SK-N-SH (cell line): Measurements from ENCODE around the gene STX1A. TPM values are rescaled to one million over a fixed set of nuclear protein-coding genes. Genes with fewer than 3 reads are reported as not detected.

Experiments
- CTCF ChIA-PET: fragments of 300-600, 350-600 bp; formaldehyde crosslinking; extraction: SDS; loops from one replicate; lab custom pipeline; 2021; lab: Yijun Ruan, JAX
- POLR2A ChIA-PET: fragments of 350-600 bp; sonication (Branson Sonifier 250); formaldehyde crosslinking; extraction: SDS; loops from one replicate; lab custom pipeline; 2020; ENCODE audit warnings: antibody characterized with exemption, inconsistent platforms; lab: Yijun Ruan, JAX
- DNase-seq: peaks from one replicate; pipeline ENCODE4 v3.0.0; 2012
- H2AFZ ChIP-seq: fragments of 200-600 bp; sonication (generic); 2 replicates; pipeline ENCODE4 v1.8.1; 2016; ENCODE audit warnings: antibody characterized with exemption, mild to moderate bottlenecking, low read depth
- H3F3A ChIP-seq: fragments of 200-600 bp; sonication (generic); replicated peaks from 2 replicates; pipeline ENCODE3; 2016; ENCODE audit warnings: antibody characterized with exemption, mild to moderate bottlenecking; ENCODE audit not compliant: insufficient read depth
- H3K27ac ChIP-seq, 2 experiments: fragments of 200-500 bp in 1 of 2; fragments of 200-600 bp in 1 of 2; sonication (Bioruptor generic) in 1 of 2; sonication (generic), shearing (Covaris generic) in 1 of 2; 2 replicates each; pipeline versions ENCODE4 v1.5.1 to v1.6.1; 2014 to 2016; ENCODE audit warnings: low read depth in 2 of 2, inconsistent platforms in 1 of 2, low read length in 1 of 2, mild to moderate bottlenecking in 1 of 2, mixed read lengths in 1 of 2
- H3K27me3 ChIP-seq: fragments of 200-600 bp; sonication (generic), shearing (Covaris generic); 2 replicates; pipeline ENCODE4 v1.6.1; 2016; ENCODE audit warnings: mixed run types; ENCODE audit not compliant: insufficient read depth
- H3K36me3 ChIP-seq, 2 experiments: fragments of 200-500 bp in 1 of 2; fragments of 200-600 bp in 1 of 2; sonication (Bioruptor generic) in 1 of 2; sonication (generic) in 1 of 2; replicated peaks in 1 of 2; 2 replicates each; pipeline versions ENCODE3 to v1.5.1; 2014 to 2016; ENCODE audit warnings: low read length in 1 of 2, mild to moderate bottlenecking in 1 of 2; ENCODE audit not compliant: insufficient read depth in 2 of 2, control insufficient read depth in 1 of 2
- H3K4me1 ChIP-seq, 2 experiments: fragments of 200-500 bp in 1 of 2; fragments of 200-600 bp in 1 of 2; sonication (Bioruptor generic) in 1 of 2; sonication (generic), shearing (Covaris generic) in 1 of 2; 2 replicates each; pipeline versions ENCODE4 v1.5.1 to v1.6.1; 2014 to 2016; ENCODE audit warnings: low read depth in 1 of 2, low read length in 1 of 2, mixed run types in 1 of 2; ENCODE audit not compliant: insufficient read depth in 2 of 2, control insufficient read depth in 1 of 2
- H3K4me2 ChIP-seq: fragments of 200-600 bp; sonication (generic), shearing (Covaris generic); 2 replicates; pipeline ENCODE4 v1.6.1; 2017; ENCODE audit warnings: mixed run types
- H3K4me3 ChIP-seq, 2 experiments: fragments of 200-500 bp in 1 of 2; fragments of 200-600 bp in 1 of 2; sonication (Bioruptor generic) in 1 of 2; sonication (generic), shearing (Covaris generic) in 1 of 2; 2 replicates each; pipeline versions ENCODE4 v1.5.1 to v1.8.1; 2014 to 2016; ENCODE audit warnings: low read depth in 2 of 2, inconsistent platforms in 1 of 2, low read length in 1 of 2, mild to moderate bottlenecking in 1 of 2, mixed read lengths in 1 of 2, moderate library complexity in 1 of 2
- H3K79me2 ChIP-seq: fragments of 200-600 bp; sonication (generic); 2 replicates; pipeline ENCODE4 v1.8.1; 2017; ENCODE audit warnings: mild to moderate bottlenecking; ENCODE audit not compliant: insufficient read depth
- H3K9ac ChIP-seq: fragments of 200-600 bp; sonication (generic); 2 replicates; pipeline ENCODE4 v1.6.1; 2017; ENCODE audit warnings: mixed run types
- H3K9me2 ChIP-seq: fragments of 200-600 bp; sonication (generic); 2 replicates; pipeline ENCODE4 v1.6.1; 2017; ENCODE audit warnings: mixed run types
- H3K9me3 ChIP-seq: fragments of 200-600 bp; sonication (generic); 2 replicates; pipeline ENCODE4 v1.6.1; 2017; ENCODE audit warnings: mixed run types, mild to moderate bottlenecking, moderate library complexity
- H4K20me1 ChIP-seq: fragments of 200-600 bp; sonication (generic); 2 replicates; pipeline ENCODE4 v1.6.1; 2017; ENCODE audit warnings: mild to moderate bottlenecking, mixed run types; ENCODE audit not compliant: insufficient read depth
- CHD2 ChIP-seq: fragments of 150-350 bp; IDR thresholded peaks from 2 replicates; pipeline ENCODE4 v1.6.1; 2018; ENCODE audit warnings: low read length; ENCODE audit not compliant: partially characterized antibody
- ELF1 ChIP-seq: IDR thresholded peaks from 2 replicates; pipeline ENCODE4 v1.4.0; 2012
- EZH2phosphoT487 ChIP-seq: fragments of 200-600 bp; sonication (generic); IDR thresholded peaks from 2 replicates; pipeline ENCODE4 v1.6.1; 2017; ENCODE audit warnings: low read depth, mixed run types, mild to moderate bottlenecking, antibody characterized with exemption, moderate library complexity, borderline replicate concordance
- FOSL2 ChIP-seq: IDR thresholded peaks from 2 replicates; pipeline ENCODE4 v1.4.0; 2012; ENCODE audit warnings: low read depth, mild to moderate bottlenecking, moderate library complexity, borderline replicate concordance
- FOXJ3 ChIP-seq: sonication (generic); formaldehyde crosslinking; IDR thresholded peaks from 2 replicates; pipeline ENCODE4 v1.5.1; 2020; ENCODE audit warnings: mild to moderate bottlenecking, missing genetic modification reagents
- FOXM1 ChIP-seq: IDR thresholded peaks from 2 replicates; pipeline ENCODE4 v1.4.0; 2012; ENCODE audit warnings: low read depth, mild to moderate bottlenecking
- GABPA ChIP-seq: IDR thresholded peaks from 2 replicates; pipeline ENCODE4 v1.4.0; 2012; ENCODE audit warnings: low read depth, mild to moderate bottlenecking
- MEF2A ChIP-seq: IDR thresholded peaks from 2 replicates; pipeline ENCODE4 v1.4.0; 2012; ENCODE audit warnings: low read depth, borderline replicate concordance
- MXI1 ChIP-seq: IDR thresholded peaks from 2 replicates; pipeline ENCODE4 v1.6.1; 2012; ENCODE audit warnings: mild to moderate bottlenecking, low read depth, low read length, improper control_type of control experiment
- NRF1 ChIP-seq: IDR thresholded peaks from 2 replicates; pipeline ENCODE4 v1.6.1; 2012; ENCODE audit warnings: low read depth, mild to moderate bottlenecking, low read length
- POLR2AphosphoS5 ChIP-seq: IDR thresholded peaks from 2 replicates; pipeline ENCODE4 v1.6.1; 2012; ENCODE audit warnings: low read depth, low read length
- RCOR1 ChIP-seq: fragments of 150-350 bp; IDR thresholded peaks from 2 replicates; pipeline ENCODE4 v1.6.1; 2017; ENCODE audit warnings: antibody characterized with exemption, low read length
- RXRA ChIP-seq: IDR thresholded peaks from 2 replicates; pipeline ENCODE4 v1.4.0; 2012; ENCODE audit warnings: low read depth, mild to moderate bottlenecking, borderline replicate concordance
- SIN3A ChIP-seq: IDR thresholded peaks from 2 replicates; pipeline ENCODE4 v1.6.1; 2012; ENCODE audit warnings: low read depth, mild to moderate bottlenecking, low read length, moderate library complexity, borderline replicate concordance
- TAF1 ChIP-seq: IDR thresholded peaks from 2 replicates; pipeline ENCODE4 v1.6.1; 2012; ENCODE audit warnings: low read depth, mild to moderate bottlenecking, low read length, moderate library complexity, borderline replicate concordance
- TEAD4 ChIP-seq: IDR thresholded peaks from 2 replicates; pipeline ENCODE4 v1.4.0; 2012; ENCODE audit warnings: mild to moderate bottlenecking, borderline replicate concordance; ENCODE audit not compliant: insufficient read depth
- WGBS: methylation state at CpG from one replicate; pipeline ENCODE4 v1.1.6; 2017; ENCODE audit warnings: low lambda C conversion rate; 5-methylcytosine and 5-hydroxymethylcytosine counted together
- polyA plus RNA-seq, 3 experiments: library from polyadenylated mRNA; depleted of rRNA; stranded (reverse); fragments of >200 nt; gene quantifications; 2 replicates each; pipeline ENCODE4 v1.2.3, GENCODE V29; 2012
- TF ChIP-seq, protein P1 (sequence below): fragments of 150-350 bp; IDR thresholded peaks from 2 replicates; pipeline ENCODE4 v1.6.1; 2016; ENCODE audit warnings: mild to moderate bottlenecking, low read depth, low read length
- TF ChIP-seq, protein P2 (sequence below): IDR thresholded peaks from 2 replicates; pipeline ENCODE4 v1.4.0; 2012; ENCODE audit warnings: low read depth
- TF ChIP-seq, protein P3 (sequence below): IDR thresholded peaks from 2 replicates; pipeline ENCODE4 v1.6.1; 2012; ENCODE audit warnings: mild to moderate bottlenecking, low read depth, low read length, moderate library complexity
- TF ChIP-seq, protein P4 (sequence below): IDR thresholded peaks from 2 replicates; pipeline ENCODE4 v1.4.0; 2012; ENCODE audit warnings: low read depth, borderline replicate concordance
- TF ChIP-seq, protein P5 (sequence below): IDR thresholded peaks from 2 replicates; pipeline ENCODE4 v1.4.0; 2012; ENCODE audit warnings: low read depth, borderline replicate concordance

STX1A gene
- polyA plus RNA-seq, 1 of the 3 experiments (the other 2 are of a cell fraction): 91.1 TPM

DNA sequence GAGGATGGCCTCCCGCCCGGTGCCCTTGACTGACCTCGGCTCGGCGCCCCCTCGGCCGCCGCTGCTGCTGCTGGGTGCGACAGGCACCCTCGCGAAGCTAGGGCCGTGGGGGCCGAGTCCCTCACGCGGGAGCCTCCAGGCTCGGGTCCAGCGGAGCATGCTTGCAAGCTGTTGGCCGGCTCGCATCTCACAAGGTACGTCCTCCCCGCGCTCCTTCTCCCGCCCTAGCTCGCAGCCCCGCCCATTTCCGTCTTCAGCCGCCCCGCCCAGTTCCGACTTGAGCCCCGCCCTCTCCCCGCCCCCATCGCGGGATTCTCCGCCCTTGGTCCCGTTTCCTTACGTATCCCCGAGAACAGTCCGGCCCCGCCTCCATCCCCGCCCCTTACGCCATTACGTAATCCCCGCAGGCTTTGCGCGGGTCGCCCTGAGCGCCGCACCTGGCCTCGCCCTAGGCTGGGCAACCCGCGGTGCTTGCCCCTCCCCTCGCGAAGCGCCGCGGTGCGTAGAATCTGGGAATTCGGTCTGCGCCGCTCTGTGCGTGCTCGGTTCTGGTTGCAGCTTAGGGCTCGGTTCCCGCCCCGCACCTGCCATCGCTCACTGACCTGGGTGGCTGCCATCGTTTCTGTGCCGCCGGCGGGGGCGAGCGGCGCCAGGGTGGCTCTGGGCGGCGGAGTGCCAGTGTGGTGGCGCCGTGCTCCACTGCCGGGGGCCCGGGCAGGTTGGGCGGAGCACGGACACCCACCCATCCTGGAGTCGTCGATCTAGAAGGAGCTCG lies 19.3 kb upstream of the STX1A start, which contains the start of gene ABHD11:
TSS of gene ABHD11 (minus strand) at position 191 of the 775 bp plus-strand sequence. CDS start at position 159, 32 bp downstream.
- H3K4me3 ChIP-seq: peak within 1 kb of the TSS; percentile 76 to 93
- H3K9me2 ChIP-seq: no peaks in the 10 kb centered on the region
- H3F3A ChIP-seq: peaks cover 10% of the 10 kb centered on the region
- no peaks in the 10 kb centered on the region for H3K9me3 ChIP-seq
- CTCF ChIA-PET: interaction anchor here (1.0 to 12.8 kb wide), 12 partner anchors 11 to 468 kb away, joined by 3 to 272 read pairs (median 6); partner anchors contain the start of gene STX1A
- H3K79me2 ChIP-seq: peaks cover 28% of the 10 kb centered on the region; the same call in 1 of the 2 replicates
- peak within 1 kb of the TSS; percentile 97 for H2AFZ ChIP-seq
- peak; percentile 61; the same call in 1 of the 2 replicates for TF ChIP-seq TAF1
- TF ChIP-seq, protein P1, sequence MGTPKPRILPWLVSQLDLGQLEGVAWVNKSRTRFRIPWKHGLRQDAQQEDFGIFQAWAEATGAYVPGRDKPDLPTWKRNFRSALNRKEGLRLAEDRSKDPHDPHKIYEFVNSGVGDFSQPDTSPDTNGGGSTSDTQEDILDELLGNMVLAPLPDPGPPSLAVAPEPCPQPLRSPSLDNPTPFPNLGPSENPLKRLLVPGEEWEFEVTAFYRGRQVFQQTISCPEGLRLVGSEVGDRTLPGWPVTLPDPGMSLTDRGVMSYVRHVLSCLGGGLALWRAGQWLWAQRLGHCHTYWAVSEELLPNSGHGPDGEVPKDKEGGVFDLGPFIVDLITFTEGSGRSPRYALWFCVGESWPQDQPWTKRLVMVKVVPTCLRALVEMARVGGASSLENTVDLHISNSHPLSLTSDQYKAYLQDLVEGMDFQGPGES: no peak
- no peak for TF ChIP-seq FOXM1
- no peak for TF ChIP-seq TEAD4
- TF ChIP-seq EZH2phosphoT487: no peak
- TF ChIP-seq FOXJ3 (CRISPR knock-in tag): peak; percentile 61; the same call in 1 of the 2 replicates
- TF ChIP-seq RCOR1: no peak
- TF ChIP-seq RXRA: no peak
- TF ChIP-seq SIN3A: peak; percentile 40; the same call in 1 of the 2 replicates
- TF ChIP-seq CHD2: peak; percentile 96
- TF ChIP-seq, protein P2, sequence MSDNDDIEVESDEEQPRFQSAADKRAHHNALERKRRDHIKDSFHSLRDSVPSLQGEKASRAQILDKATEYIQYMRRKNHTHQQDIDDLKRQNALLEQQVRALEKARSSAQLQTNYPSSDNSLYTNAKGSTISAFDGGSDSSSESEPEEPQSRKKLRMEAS: peak; percentile 85
- no peak for TF ChIP-seq MEF2A
- no peak for TF ChIP-seq FOSL2
- TF ChIP-seq, protein P3, sequence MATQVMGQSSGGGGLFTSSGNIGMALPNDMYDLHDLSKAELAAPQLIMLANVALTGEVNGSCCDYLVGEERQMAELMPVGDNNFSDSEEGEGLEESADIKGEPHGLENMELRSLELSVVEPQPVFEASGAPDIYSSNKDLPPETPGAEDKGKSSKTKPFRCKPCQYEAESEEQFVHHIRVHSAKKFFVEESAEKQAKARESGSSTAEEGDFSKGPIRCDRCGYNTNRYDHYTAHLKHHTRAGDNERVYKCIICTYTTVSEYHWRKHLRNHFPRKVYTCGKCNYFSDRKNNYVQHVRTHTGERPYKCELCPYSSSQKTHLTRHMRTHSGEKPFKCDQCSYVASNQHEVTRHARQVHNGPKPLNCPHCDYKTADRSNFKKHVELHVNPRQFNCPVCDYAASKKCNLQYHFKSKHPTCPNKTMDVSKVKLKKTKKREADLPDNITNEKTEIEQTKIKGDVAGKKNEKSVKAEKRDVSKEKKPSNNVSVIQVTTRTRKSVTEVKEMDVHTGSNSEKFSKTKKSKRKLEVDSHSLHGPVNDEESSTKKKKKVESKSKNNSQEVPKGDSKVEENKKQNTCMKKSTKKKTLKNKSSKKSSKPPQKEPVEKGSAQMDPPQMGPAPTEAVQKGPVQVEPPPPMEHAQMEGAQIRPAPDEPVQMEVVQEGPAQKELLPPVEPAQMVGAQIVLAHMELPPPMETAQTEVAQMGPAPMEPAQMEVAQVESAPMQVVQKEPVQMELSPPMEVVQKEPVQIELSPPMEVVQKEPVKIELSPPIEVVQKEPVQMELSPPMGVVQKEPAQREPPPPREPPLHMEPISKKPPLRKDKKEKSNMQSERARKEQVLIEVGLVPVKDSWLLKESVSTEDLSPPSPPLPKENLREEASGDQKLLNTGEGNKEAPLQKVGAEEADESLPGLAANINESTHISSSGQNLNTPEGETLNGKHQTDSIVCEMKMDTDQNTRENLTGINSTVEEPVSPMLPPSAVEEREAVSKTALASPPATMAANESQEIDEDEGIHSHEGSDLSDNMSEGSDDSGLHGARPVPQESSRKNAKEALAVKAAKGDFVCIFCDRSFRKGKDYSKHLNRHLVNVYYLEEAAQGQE: no peak; the same call in 1 of the 2 replicates
- TF ChIP-seq NRF1: no peak
- peak; percentile 42; the same call in 1 of the 2 replicates for TF ChIP-seq GABPA
- TF ChIP-seq MXI1: peak; percentile 80
- TF ChIP-seq, protein P4, sequence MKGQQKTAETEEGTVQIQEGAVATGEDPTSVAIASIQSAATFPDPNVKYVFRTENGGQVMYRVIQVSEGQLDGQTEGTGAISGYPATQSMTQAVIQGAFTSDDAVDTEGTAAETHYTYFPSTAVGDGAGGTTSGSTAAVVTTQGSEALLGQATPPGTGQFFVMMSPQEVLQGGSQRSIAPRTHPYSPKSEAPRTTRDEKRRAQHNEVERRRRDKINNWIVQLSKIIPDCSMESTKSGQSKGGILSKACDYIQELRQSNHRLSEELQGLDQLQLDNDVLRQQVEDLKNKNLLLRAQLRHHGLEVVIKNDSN: no peak
- 0 out of 2 replicates have a peak, but pooled peaks have one; percentile 46 for TF ChIP-seq ELF1
- TF ChIP-seq POLR2AphosphoS5: peak; percentile 97
- TF ChIP-seq, protein P5, sequence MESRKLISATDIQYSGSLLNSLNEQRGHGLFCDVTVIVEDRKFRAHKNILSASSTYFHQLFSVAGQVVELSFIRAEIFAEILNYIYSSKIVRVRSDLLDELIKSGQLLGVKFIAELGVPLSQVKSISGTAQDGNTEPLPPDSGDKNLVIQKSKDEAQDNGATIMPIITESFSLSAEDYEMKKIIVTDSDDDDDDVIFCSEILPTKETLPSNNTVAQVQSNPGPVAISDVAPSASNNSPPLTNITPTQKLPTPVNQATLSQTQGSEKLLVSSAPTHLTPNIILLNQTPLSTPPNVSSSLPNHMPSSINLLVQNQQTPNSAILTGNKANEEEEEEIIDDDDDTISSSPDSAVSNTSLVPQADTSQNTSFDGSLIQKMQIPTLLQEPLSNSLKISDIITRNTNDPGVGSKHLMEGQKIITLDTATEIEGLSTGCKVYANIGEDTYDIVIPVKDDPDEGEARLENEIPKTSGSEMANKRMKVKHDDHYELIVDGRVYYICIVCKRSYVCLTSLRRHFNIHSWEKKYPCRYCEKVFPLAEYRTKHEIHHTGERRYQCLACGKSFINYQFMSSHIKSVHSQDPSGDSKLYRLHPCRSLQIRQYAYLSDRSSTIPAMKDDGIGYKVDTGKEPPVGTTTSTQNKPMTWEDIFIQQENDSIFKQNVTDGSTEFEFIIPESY: peak; percentile 85; the same call in 1 of the 2 replicates
- H3K36me3 ChIP-seq: peaks cover 8 to 11% of the 10 kb centered on the region in 2 experiments
- H3K27ac ChIP-seq: peak within 1 kb of the TSS; percentile 82 to 87
- DNase-seq: peak; percentile 100
- H3K4me2 ChIP-seq: peak within 1 kb of the TSS; percentile 100
- POLR2A ChIA-PET: interaction anchor here (0.9 to 2.0 kb wide), 6 partner anchors 10 to 182 kb away, joined by 3 to 5 read pairs (median 4); partner anchors contain the start of gene METTL27
- no peaks in the 10 kb centered on the region for H4K20me1 ChIP-seq
- peak within 1 kb of the TSS; percentile 92 for H3K9ac ChIP-seq
- WGBS: 2% methylated on average over 59 of the region's 84 CpGs
- no peaks in the 10 kb centered on the region for H3K27me3 ChIP-seq
- peaks cover 7 to 13% of the 10 kb centered on the region in 2 experiments; a peak in 2 of 4 replicates for H3K4me1 ChIP-seq
